ENCODE measurements around the gene MTHFD2L.

Gene MTHFD2L

DNA sequence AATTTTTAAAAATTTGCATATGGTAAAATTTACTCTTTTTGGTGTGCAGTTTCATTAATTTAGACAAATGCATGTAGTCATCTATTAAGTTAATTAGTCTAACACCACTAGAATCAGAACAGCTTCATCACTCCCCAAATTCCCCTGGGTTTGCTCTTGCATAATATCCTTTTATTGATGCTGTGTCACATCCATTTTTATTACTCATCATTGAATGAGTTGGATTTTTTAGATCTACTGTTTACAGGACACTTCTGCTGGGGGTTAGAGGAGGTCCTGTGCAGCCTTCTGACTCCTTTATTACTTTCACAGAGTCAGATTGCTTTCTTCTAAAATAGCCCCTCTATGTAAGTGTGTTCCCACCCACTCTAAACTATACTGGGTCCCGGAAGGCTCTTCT lies 65.9 kb downstream of the MTHFD2L start:
- H3K4me3 ChIP-seq = no peak overlapping the region
- H3K27ac ChIP-seq = no peak overlapping the region

GRCh38 chr4:74228691-74229640 lies 71.0 kb downstream of the MTHFD2L start:
- Histone ChIP-seq H3K27ac (no peak overlapping the region), H3K4me3 (no peak overlapping the region)

DNA sequence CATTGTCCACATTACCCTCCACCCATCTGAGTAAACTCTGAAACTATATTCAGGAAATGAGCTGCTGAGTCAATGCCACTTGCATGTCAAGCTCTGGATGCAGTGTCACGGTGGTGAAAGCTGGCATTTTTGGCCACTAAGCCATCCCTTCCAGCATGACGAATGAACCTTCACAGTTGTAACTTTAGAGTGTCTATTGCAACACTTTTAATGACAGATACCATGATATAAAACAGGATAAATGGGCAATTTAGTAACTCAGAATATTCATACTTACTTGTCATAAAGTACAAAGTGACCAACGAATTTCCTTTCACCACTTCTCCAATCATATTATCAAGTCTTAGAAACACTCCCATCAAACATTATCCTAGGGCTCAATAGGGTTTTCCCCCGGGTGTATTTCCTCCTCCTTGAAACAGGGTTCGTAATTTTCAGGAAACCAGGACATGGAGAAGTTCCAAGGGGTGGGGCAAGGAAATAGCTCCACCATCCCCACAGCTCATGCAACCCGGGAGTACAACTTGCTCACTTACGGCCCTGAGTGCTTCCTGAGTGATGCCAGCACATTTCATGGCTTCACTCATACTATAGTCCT lies 73.1 kb downstream of the MTHFD2L start:
- peak overlapping the region in 2 of 21 experiments; percentile 18 to 54 for H3K27ac ChIP-seq

DNA sequence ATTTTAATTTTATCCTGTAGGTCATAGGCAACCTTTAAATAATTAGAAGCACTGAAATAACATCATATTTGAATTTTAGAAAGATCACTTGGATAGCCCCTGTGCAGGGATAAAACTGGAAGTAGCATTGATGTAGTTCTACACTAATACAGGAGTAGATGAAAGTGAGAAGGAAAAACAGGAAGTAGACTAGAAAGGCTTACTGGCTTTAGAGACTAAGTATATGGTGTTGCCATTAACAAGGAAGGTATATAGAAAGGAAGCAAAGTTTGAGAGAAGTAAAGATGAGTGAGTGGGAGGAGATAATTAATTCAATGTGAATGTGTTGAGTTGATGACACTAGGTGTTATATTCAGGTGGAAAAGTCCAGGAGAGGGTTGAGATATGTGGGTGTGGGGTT lies 77.2 kb downstream of the MTHFD2L start:
- Histone ChIP-seq H3K4me3 (no peak overlapping the region), H3K27ac (no peak overlapping the region)

More for the DNA sequence above, 73.1 kb downstream of the MTHFD2L start:
- H3K4me3 ChIP-seq = no peak overlapping the region

DNA sequence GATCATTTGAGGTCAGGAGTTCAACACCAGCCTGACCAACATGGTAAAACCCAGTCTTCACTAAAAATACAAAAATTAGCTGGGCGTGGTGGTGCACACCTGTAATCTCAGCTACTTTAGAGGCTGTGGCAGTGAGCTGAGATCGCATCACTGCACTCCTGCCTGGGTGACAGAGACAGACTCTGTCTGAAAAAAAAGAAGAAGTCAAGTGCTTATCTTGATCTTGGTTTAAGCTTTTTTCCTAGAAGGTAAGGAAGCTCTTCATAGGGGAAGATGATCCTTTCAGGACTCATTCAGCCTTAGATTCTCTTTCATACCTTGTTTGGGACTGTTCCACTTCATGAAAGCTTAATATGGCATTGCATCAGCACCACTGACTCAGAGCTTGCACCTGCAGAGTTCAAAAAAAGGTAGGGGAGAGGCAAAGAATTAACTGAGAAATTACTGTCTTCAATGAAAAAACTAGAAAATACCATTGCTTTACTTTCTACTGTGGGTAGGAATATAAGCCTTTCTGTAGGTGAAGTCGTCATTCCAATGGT lies 79.6 kb downstream of the MTHFD2L start:
- H3K4me3 ChIP-seq = no peak overlapping the region
- H3K27ac ChIP-seq = no peak overlapping the region

GRCh38 chr4:74244049-74244448 lies 86.1 kb downstream of the MTHFD2L start:
- Histone ChIP-seq H3K27ac (no peak overlapping the region), H3K4me3 (no peak overlapping the region)

DNA sequence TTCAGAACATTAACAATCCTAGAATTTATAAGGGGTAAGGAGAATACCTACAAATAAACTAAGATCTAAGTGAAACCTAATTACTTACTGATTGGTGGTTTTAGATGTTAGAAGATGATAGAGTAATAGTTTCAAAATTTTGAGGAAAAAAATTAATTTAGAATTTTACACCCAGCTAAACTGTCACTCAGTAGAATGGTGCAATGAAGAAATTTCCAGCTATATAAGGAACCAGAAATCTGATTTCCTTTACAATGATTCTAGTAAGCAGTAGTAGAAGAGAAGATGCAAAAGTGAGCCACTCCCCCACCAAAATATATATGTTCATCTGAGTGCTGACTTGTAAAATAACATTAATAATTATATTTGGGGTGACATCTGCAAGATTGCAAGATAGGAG lies 95.0 kb downstream of the MTHFD2L start:
- H3K4me3 ChIP-seq = no peak overlapping the region
- no peak overlapping the region for H3K27ac ChIP-seq

GRCh38 chr4:74254386-74254785 lies 96.5 kb downstream of the MTHFD2L start:
- Histone ChIP-seq H3K4me3 (no peak overlapping the region), H3K27ac (no peak overlapping the region)

DNA sequence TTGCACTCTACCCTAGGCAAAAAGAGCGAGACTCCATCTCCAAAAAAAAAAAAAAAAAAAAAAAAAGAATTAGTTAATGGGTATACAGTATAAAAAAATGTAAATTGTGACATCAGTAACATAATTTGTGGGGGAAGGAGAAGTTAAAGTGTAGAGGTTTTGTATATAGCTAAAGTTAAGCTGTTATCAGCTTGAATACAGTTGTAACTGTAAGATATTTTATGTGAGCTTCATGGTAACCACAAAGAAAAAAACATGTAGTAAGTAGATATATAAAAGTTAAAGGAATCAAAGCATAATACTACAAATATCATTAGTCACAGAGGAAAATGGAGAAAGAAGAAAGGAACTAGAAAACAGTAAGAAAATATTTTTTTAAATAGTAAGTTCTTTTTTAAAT lies 97.2 kb downstream of the MTHFD2L start:
- Histone ChIP-seq H3K4me3 (no peak overlapping the region), H3K27ac (no peak overlapping the region)

DNA sequence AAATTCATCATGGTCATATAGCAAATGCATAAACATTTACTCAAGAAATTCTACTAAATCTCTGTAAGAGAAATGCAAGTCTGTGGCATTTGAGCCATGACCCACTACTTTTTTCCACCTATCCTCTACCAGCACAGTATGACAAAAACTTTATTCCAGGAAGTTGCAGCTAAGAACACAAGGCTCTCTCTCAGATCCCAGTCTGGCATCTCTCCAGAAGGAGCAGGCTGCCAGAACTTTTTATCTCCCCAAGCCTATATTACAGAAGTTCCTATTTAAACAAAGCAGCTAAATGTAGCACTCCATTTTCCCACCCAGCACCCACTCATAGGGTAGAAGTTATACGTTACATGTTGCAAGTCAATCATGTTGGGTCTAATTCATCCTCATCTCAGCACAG lies 101.0 kb downstream of the MTHFD2L start:
- H3K27ac ChIP-seq = no peak overlapping the region
- no peak overlapping the region for H3K4me3 ChIP-seq

DNA sequence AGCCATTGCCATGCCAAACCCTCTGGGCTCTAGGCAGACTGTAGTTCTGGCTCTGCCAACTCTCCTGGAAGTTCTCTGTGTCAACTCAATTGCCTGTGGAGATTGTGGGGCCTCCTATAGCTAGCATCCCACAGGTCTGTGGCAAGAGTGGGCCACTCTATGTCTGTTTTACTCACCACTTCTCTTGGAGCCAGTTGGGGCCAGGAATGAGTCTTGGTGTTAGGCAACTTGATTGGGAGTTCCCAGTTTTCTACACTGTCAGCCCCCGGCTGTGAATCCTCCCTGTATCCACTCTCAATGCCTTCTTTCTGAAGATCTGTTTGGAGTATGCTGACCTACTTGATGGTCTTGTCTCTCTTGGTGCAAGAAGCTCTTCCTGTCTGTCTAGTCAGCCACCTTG lies 102.1 kb downstream of the MTHFD2L start:
- Histone ChIP-seq H3K4me3 (no peak overlapping the region), H3K27ac (no peak overlapping the region)

GRCh38 chr4:74262522-74262921 lies 104.6 kb downstream of the MTHFD2L start:
- Histone ChIP-seq H3K27ac (no peak overlapping the region), H3K4me3 (no peak overlapping the region)

DNA sequence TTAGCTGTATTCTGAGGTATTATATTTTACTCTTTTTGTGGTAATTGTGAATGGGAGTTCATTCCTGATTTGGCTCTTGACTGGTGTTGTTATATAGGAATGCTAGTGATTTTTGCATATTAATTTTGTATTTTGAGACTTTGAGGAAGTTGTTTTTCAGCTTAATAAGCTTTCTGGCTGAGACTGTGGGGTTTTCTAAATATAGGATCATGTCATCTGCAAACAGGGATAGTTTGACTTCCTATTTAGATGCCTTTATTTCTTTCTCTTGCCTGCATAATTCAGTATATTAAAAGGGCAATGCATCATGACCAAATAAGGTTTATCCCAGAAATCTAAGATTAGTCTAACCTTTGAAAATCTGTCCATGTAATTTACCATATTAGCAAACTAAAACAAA lies 105.6 kb downstream of the MTHFD2L start:
- Histone ChIP-seq H3K4me3 (no peak overlapping the region), H3K27ac (no peak overlapping the region)

GRCh38 chr4:74266081-74266480 lies 108.2 kb downstream of the MTHFD2L start:
- no peak overlapping the region for H3K27ac ChIP-seq
- H3K4me3 ChIP-seq = no peak overlapping the region

DNA sequence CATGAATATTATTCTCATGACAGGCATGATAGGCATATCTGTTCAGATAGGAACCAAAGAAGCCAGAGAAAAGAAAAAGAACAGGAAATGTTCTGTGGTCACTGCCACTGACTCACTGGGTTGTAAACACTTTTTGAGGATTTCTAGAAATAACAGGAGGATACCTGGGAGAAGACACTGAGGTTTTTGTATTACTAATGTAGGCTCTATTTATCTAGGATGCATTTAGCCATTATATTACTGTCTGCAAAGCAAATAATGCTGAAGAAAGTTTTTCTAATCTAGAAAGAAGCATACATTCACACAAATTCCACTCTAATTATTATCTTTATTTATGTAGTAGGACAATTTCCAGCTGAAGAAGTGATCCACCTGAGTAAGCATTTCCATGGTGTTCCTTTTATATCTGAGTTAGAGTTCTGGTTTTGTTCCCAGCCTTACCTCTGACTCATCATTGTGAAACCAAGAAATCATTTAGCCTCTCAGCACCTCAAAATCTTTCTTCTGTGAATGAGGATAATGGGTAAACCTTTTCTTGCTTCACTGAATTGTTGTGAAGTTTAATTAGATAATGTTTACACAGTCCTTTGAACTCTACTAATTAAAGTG lies 110.2 kb downstream of the MTHFD2L start:
- Histone ChIP-seq H3K27ac (no peak overlapping the region), H3K4me3 (no peak overlapping the region)

- no peak overlapping the region for H3K27ac ChIP-seq
- H3K4me3 ChIP-seq = no peak overlapping the region
Observed at GRCh38 chr4:74268643-74269042, 110.7 kb downstream of the MTHFD2L start.

DNA sequence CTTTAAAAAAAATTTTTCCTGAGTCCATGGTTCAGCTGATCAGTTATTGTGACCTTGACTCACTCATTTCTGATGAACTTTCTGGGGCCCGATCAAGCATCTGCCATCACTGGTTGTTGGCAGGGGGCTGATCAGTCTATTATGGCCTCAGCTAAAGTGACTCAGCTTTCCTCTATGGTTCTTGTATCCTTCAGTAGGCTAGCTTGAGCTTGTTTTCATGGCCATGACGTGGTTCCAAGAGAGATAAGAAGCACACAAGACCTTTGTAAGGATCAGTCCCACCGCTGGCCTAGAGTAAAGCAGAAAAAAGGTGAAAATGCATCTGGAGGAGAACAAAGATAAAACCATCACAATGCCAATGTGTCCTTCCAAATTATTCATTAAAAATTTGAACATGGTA lies 120.6 kb downstream of the MTHFD2L start:
- H3K4me3 ChIP-seq = no peak overlapping the region
- H3K27ac ChIP-seq = no peak overlapping the region

DNA sequence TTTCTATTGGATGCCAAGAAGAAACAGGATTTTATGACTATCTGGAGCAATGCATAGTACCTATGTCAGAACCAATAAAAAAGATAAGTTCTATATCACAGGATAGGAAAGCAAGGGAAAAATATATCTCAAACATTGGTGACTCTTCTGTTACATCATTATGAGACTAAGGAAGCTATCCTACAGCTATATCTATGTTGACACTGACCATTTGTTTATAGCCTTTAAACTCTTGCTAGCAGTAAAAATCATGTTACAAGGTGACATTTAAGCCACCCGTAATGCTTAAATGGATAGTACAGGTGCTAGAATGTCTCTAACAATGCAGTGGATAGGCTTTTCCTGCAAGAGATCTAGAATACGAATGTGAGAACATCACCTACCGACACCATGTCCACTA lies 121.8 kb downstream of the MTHFD2L start:
- Histone ChIP-seq H3K4me3 (no peak overlapping the region), H3K27ac (no peak overlapping the region)

DNA sequence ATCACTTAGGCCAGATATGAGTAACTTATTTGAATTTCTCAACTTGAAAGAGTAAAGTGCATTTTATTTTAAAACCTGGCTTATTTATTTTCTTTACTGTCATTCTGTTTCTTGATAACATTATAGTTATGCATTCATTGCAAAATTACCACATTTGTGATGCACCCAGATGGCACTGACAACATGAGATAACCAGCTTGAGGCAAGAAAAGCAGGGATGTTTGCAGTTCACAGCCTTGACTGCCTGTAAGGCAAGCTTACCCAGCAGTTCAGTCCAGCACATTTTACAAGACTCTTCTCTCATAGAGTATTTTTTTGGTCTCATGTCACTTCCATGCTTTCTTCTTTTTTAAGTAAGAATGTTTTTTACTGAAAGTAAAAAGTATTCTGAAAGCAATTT lies 125.0 kb downstream of the MTHFD2L start:
- Histone ChIP-seq H3K27ac (peak overlapping the region in 1 of 21 experiments; percentile 19), H3K4me3 (no peak overlapping the region)

GRCh38 chr4:74283614-74284013 lies 125.7 kb downstream of the MTHFD2L start:
- peak overlapping the region in 1 of 21 experiments; percentile 19 for H3K27ac ChIP-seq
- no peak overlapping the region for H3K4me3 ChIP-seq

DNA sequence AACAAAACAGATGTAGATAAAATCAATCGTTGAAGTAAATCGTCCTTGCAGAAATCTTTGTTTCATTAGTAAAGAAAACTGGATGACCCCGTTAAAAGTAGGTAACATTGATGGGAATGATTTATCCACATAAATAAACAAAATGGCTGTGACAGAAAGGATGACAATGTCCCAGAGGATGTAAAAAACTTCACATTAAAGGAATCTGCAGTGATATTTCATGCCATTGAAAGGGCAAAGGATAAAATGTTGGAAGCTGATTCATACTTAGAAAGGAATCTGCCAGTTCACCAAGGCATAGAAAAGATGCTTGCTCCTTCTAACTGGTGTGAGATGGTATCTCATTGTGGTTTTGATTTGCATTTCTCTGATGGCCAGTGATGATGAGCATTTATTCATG lies 126.1 kb downstream of the MTHFD2L start:
- no peak overlapping the region for H3K27ac ChIP-seq

More for the DNA sequence above, 126.1 kb downstream of the MTHFD2L start:
- H3K4me3 ChIP-seq = no peak overlapping the region
